ENCODE results near the gene PLXNB1.

PLXNB1 gene

DNA sequence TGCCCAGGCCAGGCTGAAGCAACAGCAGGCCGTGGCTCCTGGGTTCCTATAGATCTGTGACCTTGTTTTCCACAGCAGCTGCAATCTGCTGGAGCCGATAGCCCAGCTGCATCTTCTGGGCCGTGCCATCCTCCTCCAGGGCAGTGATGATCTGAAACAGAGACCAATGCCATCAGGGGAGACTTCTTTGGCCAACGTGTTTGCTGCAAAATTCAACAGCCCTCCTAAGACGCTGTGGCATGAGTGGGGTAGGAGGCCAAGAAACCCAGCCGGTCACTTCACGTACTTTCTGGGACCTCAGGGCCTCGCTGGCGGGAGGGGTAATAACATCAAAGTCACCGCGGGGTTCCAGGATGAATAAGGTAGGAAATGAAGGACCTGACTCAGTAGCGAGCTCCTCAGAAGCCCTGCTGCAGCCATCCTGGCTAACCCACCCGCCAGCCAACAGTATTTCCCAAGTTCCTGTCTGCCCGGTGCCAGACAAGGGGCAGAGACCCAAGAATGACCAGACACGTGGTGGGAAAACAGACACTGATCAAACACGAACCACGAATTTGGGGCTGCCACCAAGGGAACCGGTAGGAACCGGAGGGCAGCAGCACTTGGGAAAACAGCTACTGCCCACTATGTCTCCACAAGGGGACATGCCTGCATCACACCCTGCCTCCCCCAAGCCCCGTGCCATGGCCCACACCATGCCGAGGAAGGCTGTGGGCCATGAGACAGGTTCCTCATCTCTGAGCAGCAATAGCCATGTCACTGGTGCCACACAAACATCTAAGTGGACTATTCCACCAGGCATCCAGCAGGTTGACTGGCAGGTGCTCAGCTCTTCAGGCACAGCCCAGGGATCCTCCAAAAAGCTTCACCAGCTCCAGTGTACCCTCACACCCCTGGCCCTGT lies 25.2 kb downstream of the PLXNB1 start:
- no peak for DNase-seq (ENCODE audit: low spot score)

DNA sequence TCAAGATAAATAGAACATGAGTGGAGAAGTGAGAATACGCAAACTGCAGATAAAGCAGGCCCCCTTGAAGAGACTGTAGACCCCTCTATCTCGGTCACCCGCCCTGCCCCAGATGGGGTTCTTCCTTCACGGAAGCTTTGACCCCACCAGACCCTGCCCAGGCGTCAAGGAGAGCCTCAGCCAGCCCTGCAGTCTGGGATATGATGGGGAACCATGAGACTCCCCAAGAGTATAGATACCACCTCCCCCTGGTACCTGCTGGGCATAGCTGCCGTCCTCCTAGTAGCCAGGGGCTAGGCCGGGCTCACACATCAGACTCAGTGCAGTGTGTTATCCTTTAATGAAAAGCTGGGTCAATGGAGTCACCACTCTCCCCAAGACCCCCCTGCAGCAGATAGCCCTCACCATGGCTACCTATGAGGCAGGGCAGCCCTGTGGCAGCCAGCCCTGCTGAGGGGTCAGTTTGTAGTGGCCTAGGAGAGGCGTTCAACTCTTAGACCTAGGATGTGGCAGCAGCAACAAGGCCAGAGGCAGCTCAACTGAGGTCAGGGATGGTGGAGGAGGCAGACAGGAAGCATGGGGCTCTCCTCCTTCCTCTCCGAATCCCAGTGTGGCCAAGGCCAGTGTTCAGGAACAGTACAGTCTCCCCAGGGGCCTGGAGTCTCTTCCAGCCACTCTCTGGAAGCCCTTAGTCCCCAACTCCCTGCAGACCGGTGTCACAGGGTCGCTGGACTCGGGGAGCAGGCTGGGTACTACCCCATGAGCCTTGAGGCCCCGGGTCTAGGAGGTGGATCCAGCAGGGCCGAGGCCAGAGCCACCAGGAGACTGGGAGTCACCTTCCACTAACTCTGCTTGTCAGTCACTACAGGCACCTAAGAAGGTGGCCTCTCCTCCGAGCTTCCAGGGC lies 26.1 kb downstream of the PLXNB1 start:
- no peak for DNase-seq (ENCODE audit: low spot score)

GRCh38 chr3:48402907-48403306 lies 27.0 kb downstream of the PLXNB1 start:
- DNase-seq (ENCODE audit: low spot score) = no peak

DNA sequence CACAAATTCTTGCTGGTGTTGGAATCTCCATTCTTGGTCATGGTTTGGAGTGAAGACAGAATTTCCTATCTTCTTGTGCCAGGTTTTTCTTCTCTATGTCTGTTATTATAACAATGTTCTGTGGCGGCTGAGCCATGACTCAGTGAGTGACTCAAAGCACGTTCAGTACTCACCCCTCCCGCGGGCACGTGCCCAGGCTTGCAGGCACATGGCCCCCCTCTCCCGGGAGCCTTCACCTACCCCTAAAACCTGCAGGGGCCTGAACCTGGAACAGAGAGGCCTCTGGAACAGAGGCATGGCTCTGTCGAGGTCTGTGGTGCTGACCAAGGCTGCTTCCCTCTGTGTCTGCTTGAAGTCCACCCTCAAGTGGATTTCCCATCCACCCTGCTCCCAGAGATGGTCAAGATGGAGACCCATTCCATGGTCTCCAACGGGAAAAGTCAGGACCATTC lies 27.6 kb downstream of the PLXNB1 start:
- peak; percentile 33 for DNase-seq (ENCODE audit: low spot score)

GRCh38 chr3:48401434-48401901 lies 28.4 kb downstream of the PLXNB1 start:
- peak; percentile 9 for DNase-seq (ENCODE audit: low spot score)

- DNase-seq (ENCODE audit: low spot score) = peak; percentile 88
Measured at GRCh38 chr3:48400824-48401433, 29.0 kb downstream of the PLXNB1 start.

DNA sequence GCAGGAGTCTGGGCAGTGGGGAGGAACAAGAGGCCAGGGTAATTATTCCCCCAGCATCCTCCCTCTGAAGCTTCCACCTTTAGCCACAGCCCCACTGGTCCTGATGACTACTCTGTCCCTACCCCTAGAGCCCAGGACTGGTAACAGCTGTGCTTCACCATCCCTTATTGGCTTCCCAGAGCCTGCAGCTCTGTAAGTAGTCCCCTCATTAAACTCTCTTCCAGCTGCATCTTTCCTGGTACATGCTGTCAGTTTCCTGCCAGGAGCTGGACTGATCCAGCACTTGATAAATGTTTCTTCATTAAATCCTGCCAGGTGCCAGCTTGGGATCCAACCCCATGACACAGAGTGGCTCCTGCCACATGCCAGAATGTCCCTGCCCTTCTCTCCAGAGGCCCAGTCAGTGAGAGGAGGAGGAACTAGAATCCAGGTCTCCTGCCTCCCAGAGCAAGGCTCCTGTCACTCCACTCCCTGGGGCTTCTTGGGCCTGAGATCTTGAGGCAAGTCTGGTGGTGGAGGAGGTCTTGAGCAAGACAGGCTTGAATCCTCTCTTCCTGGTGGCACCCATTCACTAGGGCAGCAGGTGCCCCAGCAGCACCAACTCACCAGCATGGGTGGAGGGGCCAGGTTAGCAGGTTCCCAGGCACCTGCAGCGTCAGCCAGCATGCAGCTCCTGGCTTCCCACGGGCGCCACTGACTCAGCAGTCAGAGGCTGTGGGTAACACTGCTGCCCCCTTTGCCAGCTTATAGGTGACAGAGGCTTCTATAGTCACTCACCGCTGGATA lies 30.3 kb downstream of the PLXNB1 start:
- DNase-seq (ENCODE audit: low spot score) = peak; percentile 26

DNA sequence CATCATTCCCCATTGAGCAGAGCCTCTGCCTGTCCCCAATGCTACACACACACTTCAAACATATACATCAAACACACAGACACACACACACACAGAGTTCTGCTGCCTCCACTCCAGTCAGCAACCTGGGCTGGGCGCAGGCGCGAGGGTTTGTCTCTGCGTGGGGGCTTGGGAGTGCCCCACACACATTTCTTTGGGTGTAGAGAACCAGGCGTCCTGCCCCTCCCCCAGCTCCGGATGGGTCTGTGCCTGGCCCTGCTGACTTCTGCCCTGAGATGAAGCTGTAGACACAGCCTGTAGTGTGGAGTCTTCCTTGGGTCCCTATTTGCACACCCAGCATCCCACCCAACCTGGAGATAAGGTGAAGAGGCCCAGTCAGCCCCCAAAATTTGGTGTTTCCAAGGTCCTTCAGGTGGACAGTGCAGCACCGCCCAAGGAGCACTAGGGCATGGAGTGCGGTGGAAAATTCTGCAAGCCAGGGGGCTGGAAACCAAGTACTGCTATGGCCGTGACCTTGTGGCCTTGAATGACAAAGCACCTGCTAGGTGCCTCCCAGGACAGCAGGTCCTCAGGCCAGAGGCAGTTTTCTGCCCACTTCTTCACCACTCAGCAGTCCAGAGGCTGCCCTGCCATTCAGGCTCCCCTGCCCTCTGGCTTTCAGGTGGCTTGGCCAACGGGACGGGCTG lies 31.0 kb downstream of the PLXNB1 start:
- peak; percentile 33 for DNase-seq (ENCODE audit: low spot score)

GRCh38 chr3:48397767-48398681 lies 31.9 kb downstream of the PLXNB1 start:
- peak; percentile 17 for DNase-seq (ENCODE audit: low spot score)

DNA sequence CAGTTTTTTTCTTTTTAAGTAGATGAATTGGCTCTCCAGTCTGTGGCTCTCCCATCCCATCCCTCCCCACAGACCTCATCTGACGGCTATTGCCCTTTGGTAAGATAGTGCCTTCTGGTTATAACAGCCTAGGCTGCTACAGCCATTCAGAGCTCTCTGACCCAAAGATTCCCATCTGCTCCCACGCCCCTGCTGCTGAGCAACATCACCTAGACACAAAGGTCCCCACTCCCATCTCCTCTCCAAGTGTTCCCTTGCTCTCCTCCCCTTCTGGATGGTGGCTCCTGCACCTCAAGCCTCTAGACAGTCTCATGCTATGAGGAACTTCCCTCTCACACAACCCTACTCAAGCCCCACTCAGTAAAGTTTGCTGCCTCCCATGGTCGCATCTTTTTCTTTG lies 34.2 kb downstream of the PLXNB1 start:
- DNase-seq (ENCODE audit: low spot score) = no peak

- no peak for DNase-seq (ENCODE audit: low spot score)
Measured at GRCh38 chr3:48394391-48394790, 35.5 kb downstream of the PLXNB1 start.

DNA sequence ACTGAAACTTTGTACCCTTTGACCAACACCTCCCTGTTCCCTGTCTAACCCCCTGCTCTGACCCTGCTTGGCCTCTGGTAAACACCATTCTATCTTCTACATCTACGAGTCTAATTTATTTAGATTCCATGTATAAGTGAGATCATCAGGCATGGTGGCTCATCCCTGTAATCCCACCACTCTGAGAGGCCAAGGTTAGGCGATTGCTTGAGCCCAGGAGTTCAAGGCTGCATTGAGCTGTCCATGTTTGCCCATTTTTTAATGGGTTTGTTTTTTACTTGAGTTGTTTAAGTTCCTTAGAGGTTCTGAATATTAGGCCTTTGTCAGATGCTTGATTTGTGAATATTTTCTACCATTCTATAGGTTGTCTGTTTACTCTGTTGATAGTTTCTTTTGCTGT lies 40.9 kb downstream of the PLXNB1 start:
- DNase-seq (ENCODE audit: low spot score) = no peak

DNA sequence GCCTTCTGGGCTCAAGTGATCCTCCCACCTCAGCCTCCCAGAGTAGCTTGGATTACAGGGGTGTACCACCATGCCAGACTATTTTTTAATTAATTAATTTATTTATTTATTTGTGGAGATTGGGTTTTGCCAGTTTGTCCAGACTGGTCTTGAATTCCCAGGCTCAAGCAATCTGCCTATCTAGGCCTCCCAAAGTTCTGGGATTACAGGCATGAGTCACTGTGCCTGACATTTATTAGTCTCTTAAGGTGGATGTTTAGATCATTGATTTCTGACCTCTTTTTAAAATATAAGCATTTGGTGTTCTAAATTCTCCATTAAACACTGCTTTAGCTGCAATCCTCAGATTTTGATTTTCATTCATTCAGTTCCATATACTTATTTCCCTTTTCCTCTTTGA lies 42.3 kb downstream of the PLXNB1 start:
- no peak for DNase-seq (ENCODE audit: low spot score)

DNA sequence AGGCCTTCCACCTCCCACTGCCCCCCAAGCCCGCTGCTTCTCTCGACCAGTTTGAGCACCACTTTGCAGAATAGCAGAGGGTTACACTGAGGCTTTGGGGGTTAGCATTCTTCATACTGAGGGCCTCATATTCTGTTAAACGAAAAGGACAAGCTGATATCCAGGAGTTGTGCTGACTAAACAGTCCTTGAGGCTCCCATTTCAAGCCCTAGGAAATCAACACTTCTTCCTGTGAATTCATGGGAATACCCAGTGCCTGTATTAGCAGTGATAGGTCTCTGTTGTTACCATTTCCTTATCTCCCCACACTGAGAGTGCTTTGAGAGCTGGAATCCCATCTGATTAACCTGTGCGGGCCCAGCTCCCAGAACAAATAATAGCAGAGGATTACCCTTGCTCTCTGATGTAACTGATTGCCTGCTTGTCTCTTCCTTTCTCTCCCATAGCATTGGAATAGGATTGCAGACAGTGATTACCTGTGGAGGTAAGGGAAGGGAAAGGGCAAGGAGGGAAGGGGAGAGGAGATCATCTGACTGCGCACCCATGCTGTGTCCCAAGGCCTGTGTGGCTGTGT lies 56.9 kb downstream of the PLXNB1 start:
- DNase-seq (ENCODE audit: low spot score) = no peak

GRCh38 chr3:48372377-48372770 lies 57.5 kb downstream of the PLXNB1 start:
- no peak for DNase-seq (ENCODE audit: low spot score)

- no peak for DNase-seq (ENCODE audit: low spot score)
Measured at GRCh38 chr3:48371651-48372376, 58.1 kb downstream of the PLXNB1 start, which contains the start of gene FBXW12. TSS of gene FBXW12 (plus strand) at chr3:48372219. CDS start at chr3:48372768, 549 bp downstream.

GRCh38 chr3:48370333-48370713 lies 59.6 kb downstream of the PLXNB1 start:
- DNase-seq (ENCODE audit: low spot score) = no peak

GRCh38 chr3:48369693-48370332 lies 60.1 kb downstream of the PLXNB1 start:
- no peak for DNase-seq (ENCODE audit: low spot score)
